Measurements from ENCODE around the gene TGM2. TPM values are rescaled to one million over a fixed set of nuclear protein-coding genes. Genes with fewer than 3 reads are reported as not detected.
"Not testable (repeated sequence)": the region's sequence is repeated elsewhere in the genome, so short reads cannot be mapped to it uniquely, and the experiment has no call there.

TGM2 gene
- total RNA-seq, 2 experiments from 2014 or later: not detected

- Mint-ChIP-seq H3K4me1 (ENCODE audit: low read depth) (no peaks in the 10 kb centered on the region), H3K27me3 (no peaks in the 10 kb centered on the region), H3K4me3 (no peak overlapping the region), H3K36me3 (ENCODE audit: low read depth) (no peaks in the 10 kb centered on the region), H3K9me3 (no peaks in the 10 kb centered on the region), H3K27ac (no peak overlapping the region)
- no peak for TF ChIP-seq CTCF (IDR thresholded peaks at IDR 0.05)
- ATAC-seq (no peak), DNase-seq (no peak)
- intact Hi-C loops (cut with micrococcal nuclease): no loop called here
- ChIA-PET CTCF (no interaction called here), POLR2A (no interaction called here)
Observed at GRCh38 chr20:38108438-38108985, 56.6 kb downstream of the TGM2 start.

GRCh38 chr20:38107916-38108315 is 57.2 kb downstream of the TGM2 start:
- POLR2A ChIA-PET; H3K4me1 Mint-ChIP-seq (ENCODE audit: low read depth); H3K9me3 Mint-ChIP-seq; ATAC-seq; DNase-seq; H3K27ac Mint-ChIP-seq; H3K36me3 Mint-ChIP-seq (ENCODE audit: low read depth); intact Hi-C loops (cut with micrococcal nuclease); H3K4me3 Mint-ChIP-seq; CTCF ChIA-PET; H3K27me3 Mint-ChIP-seq: not testable (repeated sequence)

DNA sequence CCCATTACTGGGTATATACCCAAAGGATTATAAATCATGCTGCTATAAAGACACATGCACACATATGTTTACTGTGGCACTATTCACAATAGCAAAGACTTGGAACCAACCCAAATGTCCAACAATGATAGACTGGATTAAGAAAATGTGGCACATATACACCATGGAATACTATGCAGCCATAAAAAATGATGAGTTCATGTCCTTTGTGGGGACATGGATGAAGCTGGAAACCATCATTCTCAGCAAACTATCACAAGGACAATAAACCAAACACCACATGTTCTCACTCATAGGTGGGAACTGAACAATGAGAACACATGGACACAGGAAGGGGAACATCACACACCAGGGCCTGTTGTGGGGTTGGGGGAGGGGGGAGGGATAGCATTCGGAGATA is 57.7 kb downstream of the TGM2 start:
- intact Hi-C loops (cut with micrococcal nuclease); ATAC-seq; CTCF ChIA-PET; H3K36me3 Mint-ChIP-seq (ENCODE audit: low read depth); H3K4me3 Mint-ChIP-seq; DNase-seq; H3K27ac Mint-ChIP-seq; H3K9me3 Mint-ChIP-seq; H3K4me1 Mint-ChIP-seq (ENCODE audit: low read depth); H3K27me3 Mint-ChIP-seq: not testable (repeated sequence)
- POLR2A ChIA-PET: interaction anchor here (1.6 kb wide), 1 partner anchor 10 kb away, joined by 3 read pairs; no protein-coding TSS in a partner anchor

DNA sequence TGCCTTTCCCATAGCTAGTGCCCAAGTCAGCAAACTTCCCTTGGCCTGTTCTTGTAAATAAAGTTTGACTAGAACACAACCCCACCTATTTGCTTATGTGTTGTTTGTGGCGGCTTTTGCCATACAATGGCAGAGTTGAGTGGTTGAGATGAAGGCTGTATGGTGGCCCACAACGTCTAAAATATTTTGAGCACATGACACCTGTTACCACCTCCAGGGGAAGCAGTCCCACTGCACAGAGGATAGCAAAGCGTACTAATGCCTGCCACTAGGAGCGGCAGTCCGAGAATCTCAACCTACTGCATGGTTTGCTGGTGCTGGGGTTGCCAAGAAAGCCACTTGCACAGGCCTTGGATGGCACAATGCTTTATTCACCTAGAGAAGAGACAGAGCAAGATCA is 58.6 kb downstream of the TGM2 start:
- H3K36me3 Mint-ChIP-seq (ENCODE audit: low read depth): no peaks in the 10 kb centered on the region
- ChIA-PET CTCF (interaction anchor here (1.0 kb wide), 1 partner anchor 19 kb away, joined by 3 read pairs; no protein-coding TSS in a partner anchor), POLR2A (interaction anchor here (1.6 kb wide), 1 partner anchor 10 kb away, joined by 3 read pairs; no protein-coding TSS in a partner anchor)
- no peak overlapping the region for H3K27ac Mint-ChIP-seq
- no peaks in the 10 kb centered on the region for H3K27me3 Mint-ChIP-seq
- TF ChIP-seq CTCF (IDR thresholded peaks at IDR 0.05): no peak
- intact Hi-C loops (cut with micrococcal nuclease): no loop called here
- DNase-seq (no peak), ATAC-seq (no peak)
- H3K9me3 Mint-ChIP-seq: no peaks in the 10 kb centered on the region
- H3K4me3 Mint-ChIP-seq: no peak overlapping the region
- no peaks in the 10 kb centered on the region for H3K4me1 Mint-ChIP-seq (ENCODE audit: low read depth)

GRCh38 chr20:38104285-38104684 is 60.8 kb downstream of the TGM2 start:
- Mint-ChIP-seq H3K36me3 (ENCODE audit: low read depth) (no peaks in the 10 kb centered on the region), H3K4me3 (no peak overlapping the region), H3K4me1 (ENCODE audit: low read depth) (no peaks in the 10 kb centered on the region), H3K27me3 (no peaks in the 10 kb centered on the region), H3K9me3 (peaks cover 7% of the 10 kb centered on the region), H3K27ac (no peak overlapping the region)
- POLR2A ChIA-PET: no interaction called here
- DNase-seq (no peak), ATAC-seq (no peak)
- intact Hi-C loops (cut with micrococcal nuclease): no loop called here
- TF ChIP-seq CTCF (IDR thresholded peaks at IDR 0.05): no peak
- CTCF ChIA-PET: interaction anchor here (1.9 kb wide), 1 partner anchor 31 kb away, joined by 5 read pairs; no protein-coding TSS in a partner anchor

GRCh38 chr20:38102206-38102605 is 62.9 kb downstream of the TGM2 start:
- POLR2A ChIA-PET; CTCF ChIA-PET; H3K27me3 Mint-ChIP-seq; H3K4me1 Mint-ChIP-seq (ENCODE audit: low read depth); H3K27ac Mint-ChIP-seq; H3K36me3 Mint-ChIP-seq (ENCODE audit: low read depth); ATAC-seq; H3K4me3 Mint-ChIP-seq; DNase-seq; intact Hi-C loops (cut with micrococcal nuclease); H3K9me3 Mint-ChIP-seq: not testable (repeated sequence)
